DOHH2 (cell line): ENCODE results near the gene HMGCLL1.

ENCODE experiments used
- EZH2phosphoT487 ChIP-seq: fragments of 200-600 bp; sonication (generic); IDR thresholded peaks from 2 replicates; pipeline ENCODE4 v1.6.1; 2017; ENCODE audit warnings: borderline replicate concordance, mild to moderate bottlenecking, antibody characterized with exemption, low read length, moderate library complexity, mixed read lengths
- TF ChIP-seq, protein P1 (sequence below): fragments of 200-600 bp; sonication (generic); IDR thresholded peaks from one replicate; pipeline ENCODE4 v1.5.1; 2014; ENCODE audit warnings: antibody characterized with exemption, mild to moderate bottlenecking, low read depth, low read length; ENCODE audit not compliant: poor library complexity, severe bottlenecking

DNA sequence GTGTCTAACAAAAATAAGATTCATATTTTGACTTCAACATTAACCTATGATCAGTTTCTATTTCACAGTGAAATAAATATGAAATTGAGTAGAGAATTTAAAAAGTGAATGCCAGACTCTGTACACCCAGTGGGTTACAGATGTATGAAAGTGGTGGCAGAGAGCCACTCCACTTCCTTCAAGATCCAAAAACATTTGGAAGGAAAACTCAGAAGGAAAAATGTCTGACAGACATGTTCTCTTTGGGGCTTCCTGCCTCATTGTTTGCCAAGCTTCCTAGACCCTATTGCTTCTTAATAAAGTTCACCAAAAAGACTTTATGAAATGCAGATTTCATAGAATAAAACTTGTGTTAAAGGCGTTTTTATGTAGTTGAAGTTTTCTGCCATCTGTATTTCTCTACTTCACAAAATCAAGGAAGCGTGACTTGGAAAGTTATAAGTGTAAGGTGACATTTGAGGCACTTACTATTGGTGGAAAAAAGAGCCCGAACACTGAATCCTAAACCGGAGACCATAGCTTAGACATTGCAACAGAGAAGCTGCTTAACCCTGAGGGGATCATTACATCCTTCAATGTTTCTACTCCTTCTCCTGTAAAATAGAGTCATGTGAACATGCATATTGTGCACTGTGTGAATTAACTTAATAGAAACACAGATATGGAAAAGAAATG is 12.8 kb downstream of the HMGCLL1 start:
- TF ChIP-seq, protein P1, sequence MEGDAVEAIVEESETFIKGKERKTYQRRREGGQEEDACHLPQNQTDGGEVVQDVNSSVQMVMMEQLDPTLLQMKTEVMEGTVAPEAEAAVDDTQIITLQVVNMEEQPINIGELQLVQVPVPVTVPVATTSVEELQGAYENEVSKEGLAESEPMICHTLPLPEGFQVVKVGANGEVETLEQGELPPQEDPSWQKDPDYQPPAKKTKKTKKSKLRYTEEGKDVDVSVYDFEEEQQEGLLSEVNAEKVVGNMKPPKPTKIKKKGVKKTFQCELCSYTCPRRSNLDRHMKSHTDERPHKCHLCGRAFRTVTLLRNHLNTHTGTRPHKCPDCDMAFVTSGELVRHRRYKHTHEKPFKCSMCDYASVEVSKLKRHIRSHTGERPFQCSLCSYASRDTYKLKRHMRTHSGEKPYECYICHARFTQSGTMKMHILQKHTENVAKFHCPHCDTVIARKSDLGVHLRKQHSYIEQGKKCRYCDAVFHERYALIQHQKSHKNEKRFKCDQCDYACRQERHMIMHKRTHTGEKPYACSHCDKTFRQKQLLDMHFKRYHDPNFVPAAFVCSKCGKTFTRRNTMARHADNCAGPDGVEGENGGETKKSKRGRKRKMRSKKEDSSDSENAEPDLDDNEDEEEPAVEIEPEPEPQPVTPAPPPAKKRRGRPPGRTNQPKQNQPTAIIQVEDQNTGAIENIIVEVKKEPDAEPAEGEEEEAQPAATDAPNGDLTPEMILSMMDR: no peak
- TF ChIP-seq EZH2phosphoT487: no peak
